ENCODE measurements around the gene ILF2. TPM values are rescaled to one million over a fixed set of nuclear protein-coding genes. Genes with fewer than 3 reads are reported as not detected.

ILF2 gene
- total RNA-seq, 2 donors from 2014 or later, result 69.2 to 80.9 TPM

DNA sequence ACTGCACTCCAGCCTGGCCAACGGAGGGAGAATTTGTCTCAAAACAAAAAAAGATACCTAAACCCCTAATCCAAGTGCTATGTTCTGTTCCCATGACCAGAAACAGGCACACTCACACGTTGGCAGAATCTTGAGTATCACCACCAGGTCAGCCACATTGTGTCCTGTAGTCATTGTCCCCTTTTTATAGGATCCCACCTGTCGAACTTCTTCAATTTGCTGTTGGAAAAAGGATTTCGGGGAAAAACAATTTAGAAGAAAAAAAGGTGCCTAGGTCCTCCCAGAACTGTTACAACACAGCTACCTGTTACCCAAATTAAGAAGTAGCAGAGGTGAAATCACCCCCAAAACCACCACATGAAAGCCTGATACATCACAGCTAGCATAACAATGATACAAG is 3.4 kb downstream of the ILF2 start:
- no peak overlapping the region for H3K4me3 ChIP-seq
- H3K9me3 ChIP-seq, result no peaks in the 10 kb centered on the region
- DNase-seq (ENCODE audit: low spot score), result no peak
- H3K4me1 ChIP-seq, result peaks cover 0 to 20% of the 10 kb centered on the region in 2 donors
- no peak overlapping the region for H3K27ac ChIP-seq
- H3K27me3 ChIP-seq, result no peaks in the 10 kb centered on the region
- no peak for TF ChIP-seq CTCF (IDR thresholded peaks at IDR 0.05)
- H3K36me3 ChIP-seq, result peaks cover 69% of the 10 kb centered on the region

DNA sequence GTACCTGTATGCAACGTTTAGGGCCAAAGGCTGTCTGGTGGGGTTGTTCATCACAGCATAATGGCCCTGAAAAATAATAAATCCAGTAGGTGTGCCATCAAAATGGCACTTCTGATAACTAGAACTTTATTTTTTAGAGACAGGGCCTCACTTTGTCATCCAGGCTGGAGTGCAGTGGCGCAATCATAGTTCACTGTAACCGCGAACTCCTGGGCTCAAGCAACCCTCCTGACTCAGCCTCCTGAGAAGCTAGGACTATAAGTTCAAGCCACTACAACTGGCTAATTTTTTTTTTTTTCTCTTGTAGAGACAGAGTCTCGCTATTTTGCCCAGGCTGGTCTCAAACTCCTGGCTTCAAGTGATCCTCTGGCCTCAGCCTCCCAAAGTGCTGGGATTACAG is 7.6 kb downstream of the ILF2 start:
- Histone ChIP-seq H3K4me1 (peaks cover 0 to 13% of the 10 kb centered on the region in 2 donors), H3K36me3 (peaks cover 75% of the 10 kb centered on the region), H3K27me3 (no peaks in the 10 kb centered on the region), H3K4me3 (no peak overlapping the region), H3K27ac (no peak overlapping the region), H3K9me3 (no peaks in the 10 kb centered on the region)
- TF ChIP-seq CTCF (IDR thresholded peaks at IDR 0.05), result no peak
- DNase-seq (ENCODE audit: low spot score), result no peak

DNA sequence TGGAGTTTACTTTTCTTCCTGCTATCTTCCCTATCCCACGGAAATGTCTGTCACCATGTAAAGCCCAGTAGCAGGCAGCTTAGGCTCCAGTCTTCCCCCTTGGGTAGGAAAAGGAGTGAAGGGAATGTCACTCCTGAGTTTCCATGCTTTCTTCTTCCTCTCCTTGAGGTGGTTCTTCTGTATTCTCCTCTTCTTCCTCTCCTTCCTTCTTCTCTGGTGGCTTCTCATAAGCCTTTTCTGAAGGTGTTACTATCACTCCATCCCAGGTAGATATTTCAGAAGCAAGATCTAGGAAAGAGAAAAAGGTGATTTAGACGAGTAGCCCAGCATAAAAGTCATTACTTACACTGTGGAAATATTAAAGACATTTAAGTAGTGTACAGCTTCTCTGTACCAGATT is 8.5 kb downstream of the ILF2 start:
- no peaks in the 10 kb centered on the region for H3K27me3 ChIP-seq
- no peaks in the 10 kb centered on the region for H3K9me3 ChIP-seq
- DNase-seq (ENCODE audit: low spot score), result no peak
- H3K4me1 ChIP-seq, result peaks cover 0 to 13% of the 10 kb centered on the region in 2 donors
- peaks cover 65% of the 10 kb centered on the region for H3K36me3 ChIP-seq
- no peak for TF ChIP-seq CTCF (IDR thresholded peaks at IDR 0.05)
- H3K27ac ChIP-seq, result no peak overlapping the region
- H3K4me3 ChIP-seq, result no peak overlapping the region

- no peak for DNase-seq (ENCODE audit: low spot score)
- no peak overlapping the region for H3K27ac ChIP-seq
These were observed 9.6 kb downstream of the ILF2 start for GRCh38 chr1:153661111-153661708.

DNA sequence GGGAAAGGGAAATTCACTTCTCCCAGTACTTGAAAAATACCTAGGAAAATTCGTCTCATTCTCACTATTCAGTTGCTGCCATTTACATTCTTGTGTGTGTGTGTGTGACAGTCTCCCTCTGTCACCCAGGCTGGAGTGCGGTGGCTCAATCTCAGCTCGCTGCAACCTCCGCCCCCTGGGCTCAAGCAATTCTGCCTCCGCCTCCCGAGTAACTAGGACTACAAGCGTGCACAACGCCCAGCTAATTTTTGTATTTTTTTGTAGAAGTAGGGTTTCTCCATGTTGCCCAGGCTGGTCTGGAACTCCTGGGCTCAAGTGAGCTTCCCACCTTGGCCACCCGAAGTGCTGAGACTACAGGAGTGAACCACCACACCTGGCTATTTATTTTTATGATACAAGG is 11.1 kb downstream of the ILF2 start:
- Histone ChIP-seq H3K27ac (peak overlapping the region; percentile 97 to 98), H3K9me3 (no peaks in the 10 kb centered on the region), H3K4me1 (peaks cover 0 to 13% of the 10 kb centered on the region in 2 donors), H3K27me3 (no peaks in the 10 kb centered on the region), H3K4me3 (peak overlapping the region in 1 of 2 donors; percentile 78), H3K36me3 (peaks cover 39% of the 10 kb centered on the region)
- no peak for DNase-seq (ENCODE audit: low spot score)
- TF ChIP-seq CTCF (IDR thresholded peaks at IDR 0.05), result no peak

More at GRCh38 chr1:153661111-153661708, 9.6 kb downstream of the ILF2 start:
- no peak overlapping the region for H3K4me3 ChIP-seq
- no peaks in the 10 kb centered on the region for H3K9me3 ChIP-seq
- H3K4me1 ChIP-seq, result peaks cover 0 to 13% of the 10 kb centered on the region in 2 donors
- peaks cover 55% of the 10 kb centered on the region for H3K36me3 ChIP-seq
- no peaks in the 10 kb centered on the region for H3K27me3 ChIP-seq
- no peak for TF ChIP-seq CTCF (IDR thresholded peaks at IDR 0.05)

- H3K4me3 ChIP-seq, result peak overlapping the region; percentile 72 to 78
- H3K27ac ChIP-seq, result peak overlapping the region; percentile 97 to 98
- DNase-seq (ENCODE audit: low spot score), result no peak
- H3K4me1 ChIP-seq, result peaks cover 0 to 13% of the 10 kb centered on the region in 2 donors
- TF ChIP-seq CTCF (IDR thresholded peaks at IDR 0.05), result no peak
- H3K9me3 ChIP-seq, result no peaks in the 10 kb centered on the region
- no peaks in the 10 kb centered on the region for H3K27me3 ChIP-seq
- H3K36me3 ChIP-seq, result peaks cover 34% of the 10 kb centered on the region
These were observed 11.6 kb downstream of the ILF2 start for GRCh38 chr1:153659175-153659534.

Measured in right atrium auricular region (tissue), 2 donors.